ENCODE measurements around the gene ICE1.

Gene ICE1

GRCh38 chr5:5539590-5539989, 117.1 kb downstream of the ICE1 start:
- DNase-seq = no peak
